T follicular helper cell (primary cell): ENCODE results near the gene SND1.

Experiments
- DNase-seq: peaks from one replicate; pipeline ENCODE4 v3.0.0-alpha.2; 2020; ENCODE audit warnings: low read depth

SND1 gene

GRCh38 chr7:128139406-128139805 lies 487.4 kb downstream of the SND1 start:
- DNase-seq, result no peak

- no peak for DNase-seq
Observed at GRCh38 chr7:128141683-128142195, 489.7 kb downstream of the SND1 start.
